K562 (cell line): ENCODE results near the gene KRT34. TPM values are rescaled to one million over a fixed set of nuclear protein-coding genes. Genes with fewer than 3 reads are reported as not detected.
A peak's percentile ranks its signal among the peaks of the same experiment; 100 is the strongest.

Source experiments
- ARNT ChIP-seq, 2 experiments: fragments of 450-650 bp; IDR thresholded peaks; 2 replicates each; pipeline ENCODE4 v1.6.1; 2016; ENCODE audit warnings: mild to moderate bottlenecking in 1 of 2
- ATF6 ChIP-seq: sonication (generic); formaldehyde crosslinking; IDR thresholded peaks from 2 replicates; pipeline ENCODE4 v1.4.0; 2020; ENCODE audit warnings: mild to moderate bottlenecking, missing genetic modification reagents
- CLOCK ChIP-seq: fragments of 250-450 bp; sonication (Bioruptor Pico); IDR thresholded peaks from 2 replicates; pipeline ENCODE4 v1.4.0; 2020; ENCODE audit warnings: mild to moderate bottlenecking, moderate library complexity, borderline replicate concordance
- DPF2 ChIP-seq: fragments of 450-650 bp; IDR thresholded peaks from 2 replicates; pipeline ENCODE4 v1.6.1; 2016
- ERF ChIP-seq: fragments of 450-650 bp; formaldehyde crosslinking; IDR thresholded peaks from 2 replicates; pipeline ENCODE4 v1.4.0; 2020; ENCODE audit warnings: mild to moderate bottlenecking, mixed read lengths
- ESRRB ChIP-seq: fragments of 250-450 bp; sonication (Bioruptor Pico); IDR thresholded peaks from 2 replicates; pipeline ENCODE4 v1.5.0; 2020; ENCODE audit warnings: mild to moderate bottlenecking, moderate library complexity, borderline replicate concordance
- FOSL1 ChIP-seq: fragments of 200-800 bp; sonication (Bioruptor generic); conservative IDR thresholded peaks from 2 replicates; pipeline ENCODE4 v1.6.1; 2016; ENCODE audit warnings: missing genetic modification characterization, missing compliant biosample characterization
- HDAC3 ChIP-seq: fragments of 450-650 bp; IDR thresholded peaks from 2 replicates; pipeline ENCODE4 v1.6.1; 2018; ENCODE audit warnings: borderline replicate concordance, mild to moderate bottlenecking, moderate library complexity; ENCODE audit not compliant: partially characterized antibody
- ILF3 ChIP-seq: fragments of 450-650 bp; IDR thresholded peaks from 2 replicates; pipeline ENCODE4 v1.6.1; 2018; ENCODE audit warnings: antibody characterized with exemption, mild to moderate bottlenecking, moderate library complexity, borderline replicate concordance
- JUNB ChIP-seq: fragments of 450-650 bp; formaldehyde crosslinking; conservative IDR thresholded peaks from 2 replicates; pipeline ENCODE4 v1.4.0; 2020; ENCODE audit warnings: mild to moderate bottlenecking
- NCOA4 ChIP-seq: fragments of 450-650 bp; IDR thresholded peaks from 2 replicates; pipeline ENCODE4 v1.6.1; 2018; ENCODE audit warnings: mild to moderate bottlenecking; ENCODE audit not compliant: partially characterized antibody
- PHTF2 ChIP-seq: fragments of 250-450 bp; sonication (Bioruptor Pico); IDR thresholded peaks from 2 replicates; pipeline ENCODE4 v1.5.0; 2021; ENCODE audit warnings: mild to moderate bottlenecking
- RAD21 ChIP-seq, 2 experiments: fragments of 250-450 bp in 1 of 2; fragments of 450-650 bp in 1 of 2; sonication (Bioruptor Pico) in 1 of 2; formaldehyde crosslinking in 1 of 2; IDR thresholded peaks in 1 of 2; conservative IDR thresholded peaks in 1 of 2; 2 replicates each; pipeline versions ENCODE4 v1.4.0 to v1.8.0; 2020 to 2022; ENCODE audit warnings: mild to moderate bottlenecking in 2 of 2, moderate library complexity in 1 of 2
- SMAD4 ChIP-seq: fragments of 250-450 bp; sonication (Bioruptor Pico); conservative IDR thresholded peaks from 2 replicates; pipeline ENCODE4 v1.8.0; 2021; ENCODE audit warnings: inconsistent platforms, mild to moderate bottlenecking, moderate library complexity
- TAF7 ChIP-seq: fragments of 450-650 bp; IDR thresholded peaks from 2 replicates; pipeline ENCODE4 v1.6.1; 2016; ENCODE audit warnings: missing genetic modification characterization, missing compliant biosample characterization
- ZNF146 ChIP-seq: IDR thresholded peaks from one replicate; pipeline ENCODE4 v1.6.1; 2018; ENCODE audit warnings: missing compliant biosample characterization; ENCODE audit not compliant: unreplicated experiment
- polyA plus RNA-seq, 8 experiments: library from polyadenylated mRNA; depleted of rRNA in 4 of 8; stranded (reverse) in 5 of 8; unstranded in 3 of 8; fragments of >200 nt; fragmentation: Nextera tagmentation in 2 of 8; fragmentation: Illumina TruSeq in 1 of 8; extraction: Ambion mirVana in 2 of 8; extraction: Trizol in 1 of 8; gene quantifications; 2 replicates each; pipeline versions ENCODE4 v1.2.1 to v1.2.3, GENCODE V29; 2011 to 2014; ENCODE audit warnings: inconsistent platforms in 1 of 8, missing spikeins in 1 of 8
- total RNA-seq, 7 experiments: library from RNA; depleted of rRNA in 6 of 7; stranded (reverse); fragments of >200 nt in 6 of 7; fragmentation: Illumina TruSeq in 2 of 7; extraction: Trizol in 2 of 7; gene quantifications; 2 replicates each; pipeline versions ENCODE4 v1.2.1 to v1.2.3, GENCODE V29; 2011 to 2021; ENCODE audit warnings: low replicate concordance in 1 of 7
- TF ChIP-seq, protein P1 (sequence below): fragments of 450-650 bp; IDR thresholded peaks from 2 replicates; pipeline ENCODE4 v1.7.0; 2016; ENCODE audit warnings: borderline replicate concordance
- TF ChIP-seq, protein P2 (sequence below), 2 experiments: fragments of 450-650 bp in 1 of 2; sonication (generic) in 1 of 2; formaldehyde crosslinking in 1 of 2; IDR thresholded peaks in 1 of 2; conservative IDR thresholded peaks in 1 of 2; 2 replicates each; pipeline versions ENCODE4 v1.6.1 to v1.8.1; 2016 to 2023; ENCODE audit warnings: mild to moderate bottlenecking in 2 of 2, moderate library complexity in 2 of 2, inconsistent platforms in 1 of 2, missing genetic modification reagents in 1 of 2
- TF ChIP-seq, protein P3 (sequence below): fragments of 450-650 bp; formaldehyde crosslinking; IDR thresholded peaks from 2 replicates; pipeline ENCODE4 v1.4.0; 2022; ENCODE audit warnings: missing genetic modification characterization

The KRT34 gene
- total and polyA plus RNA-seq, 9 of the 15 experiments (the other 6 are each of a cell fraction or from before 2014, with no cell fraction given), result not detected

- TF ChIP-seq, protein P1, sequence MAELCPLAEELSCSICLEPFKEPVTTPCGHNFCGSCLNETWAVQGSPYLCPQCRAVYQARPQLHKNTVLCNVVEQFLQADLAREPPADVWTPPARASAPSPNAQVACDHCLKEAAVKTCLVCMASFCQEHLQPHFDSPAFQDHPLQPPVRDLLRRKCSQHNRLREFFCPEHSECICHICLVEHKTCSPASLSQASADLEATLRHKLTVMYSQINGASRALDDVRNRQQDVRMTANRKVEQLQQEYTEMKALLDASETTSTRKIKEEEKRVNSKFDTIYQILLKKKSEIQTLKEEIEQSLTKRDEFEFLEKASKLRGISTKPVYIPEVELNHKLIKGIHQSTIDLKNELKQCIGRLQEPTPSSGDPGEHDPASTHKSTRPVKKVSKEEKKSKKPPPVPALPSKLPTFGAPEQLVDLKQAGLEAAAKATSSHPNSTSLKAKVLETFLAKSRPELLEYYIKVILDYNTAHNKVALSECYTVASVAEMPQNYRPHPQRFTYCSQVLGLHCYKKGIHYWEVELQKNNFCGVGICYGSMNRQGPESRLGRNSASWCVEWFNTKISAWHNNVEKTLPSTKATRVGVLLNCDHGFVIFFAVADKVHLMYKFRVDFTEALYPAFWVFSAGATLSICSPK, result no peak
- TF ChIP-seq JUNB (CRISPR knock-in tag), result no peak
- no peak for TF ChIP-seq DPF2
- TF ChIP-seq ATF6, result no peak
- TF ChIP-seq, protein P2, sequence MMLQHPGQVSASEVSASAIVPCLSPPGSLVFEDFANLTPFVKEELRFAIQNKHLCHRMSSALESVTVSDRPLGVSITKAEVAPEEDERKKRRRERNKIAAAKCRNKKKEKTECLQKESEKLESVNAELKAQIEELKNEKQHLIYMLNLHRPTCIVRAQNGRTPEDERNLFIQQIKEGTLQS (IDR thresholded peaks at IDR 0.05), result peak; percentile 78
- TF ChIP-seq, protein P2 (CRISPR knock-in tag; conservative IDR thresholded peaks at IDR 0.05), result no peak
- no peak for TF ChIP-seq TAF7 (tag)
- no peak for TF ChIP-seq ZNF146
- no peak for TF ChIP-seq HDAC3
- peak; percentile 99 for TF ChIP-seq FOSL1 (tag)
- TF ChIP-seq, protein P3, sequence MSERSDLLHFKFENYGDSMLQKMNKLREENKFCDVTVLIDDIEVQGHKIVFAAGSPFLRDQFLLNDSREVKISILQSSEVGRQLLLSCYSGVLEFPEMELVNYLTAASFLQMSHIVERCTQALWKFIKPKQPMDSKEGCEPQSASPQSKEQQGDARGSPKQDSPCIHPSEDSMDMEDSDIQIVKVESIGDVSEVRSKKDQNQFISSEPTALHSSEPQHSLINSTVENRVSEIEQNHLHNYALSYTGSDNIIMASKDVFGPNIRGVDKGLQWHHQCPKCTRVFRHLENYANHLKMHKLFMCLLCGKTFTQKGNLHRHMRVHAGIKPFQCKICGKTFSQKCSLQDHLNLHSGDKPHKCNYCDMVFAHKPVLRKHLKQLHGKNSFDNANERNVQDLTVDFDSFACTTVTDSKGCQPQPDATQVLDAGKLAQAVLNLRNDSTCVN (CRISPR knock-in tag), result no peak
- TF ChIP-seq CLOCK (CRISPR knock-in tag), result no peak
- TF ChIP-seq ILF3, result no peak
- no peak for TF ChIP-seq PHTF2 (CRISPR knock-in tag)
- no peak for TF ChIP-seq ARNT (IDR thresholded peaks at IDR 0.05)
- TF ChIP-seq ERF (CRISPR knock-in tag), result no peak
- TF ChIP-seq SMAD4 (CRISPR knock-in tag), result no peak
- no peak for TF ChIP-seq RAD21 (CRISPR knock-in tag; conservative IDR thresholded peaks at IDR 0.05 in 1 of 2, IDR thresholded peaks at IDR 0.05 in 1 of 2)
- TF ChIP-seq NCOA4, result no peak
- TF ChIP-seq ESRRB (CRISPR knock-in tag), result no peak
These were observed 22.0 kb upstream of the KRT34 start (continued) for GRCh38 chr17:41404024-41404671.
